B cell (primary cell): ENCODE measurements around the gene AOC1. TPM values are rescaled to one million over a fixed set of nuclear protein-coding genes. Genes with fewer than 3 reads are reported as not detected.

Experiments used
- ATAC-seq: fragments of 200-7000 bp; cut with Tn5 transposase; one replicate; pipeline ENCODE4 v1.10.0; 2021; ENCODE audit warnings: low read depth, mild to moderate bottlenecking, moderate number of reproducible peaks, moderate library complexity
- CTCF ChIA-PET: fragments of 350-600 bp; sonication (Branson Sonifier 250); formaldehyde crosslinking; loops from one replicate; lab custom pipeline; 2021; ENCODE audit warnings: antibody characterized with exemption, inconsistent platforms; lab: Charles Lee
- POLR2A ChIA-PET: fragments of 350-600 bp; sonication (Branson Sonifier 250); formaldehyde crosslinking; loops from one replicate; lab custom pipeline; 2021; ENCODE audit warnings: antibody characterized with exemption; lab: Charles Lee
- DNase-seq: peaks from one replicate; pipeline ENCODE4 v3.0.0; 2013
- H2AFZ ChIP-seq: 2 replicates; pipeline ENCODE4 v1.6.1; 2012; ENCODE audit warnings: mild to moderate bottlenecking, low read depth, low read length; ENCODE audit not compliant: insufficient read depth, poor library complexity, severe bottlenecking
- H3K27ac ChIP-seq, 2 donors: 1 replicate in 1 of 2; 2 replicates in 1 of 2; pipeline ENCODE4 v1.5.1; 2012 to 2013; ENCODE audit warnings: low read length in 2 of 2, mild to moderate bottlenecking in 2 of 2, moderate library complexity in 1 of 2
- H3K27me3 ChIP-seq, 4 experiments: fragments of 200-600 bp in 1 of 4; sonication (generic) in 1 of 4; replicated peaks in 1 of 4; 1 replicate in 2 of 4; 2 replicates in 2 of 4; pipeline versions ENCODE4 v1.6.1 to v1.7.0; 2013 to 2016; ENCODE audit warnings: low read length in 3 of 4, mild to moderate bottlenecking in 2 of 4, mixed read lengths in 1 of 4, moderate library complexity in 1 of 4; ENCODE audit not compliant: insufficient read depth in 4 of 4, control insufficient read depth in 3 of 4; ENCODE audit errors: control extremely low read depth in 1 of 4
- H3K36me3 ChIP-seq, 2 experiments: replicated peaks in 1 of 2; 1 replicate in 1 of 2; 2 replicates in 1 of 2; pipeline versions ENCODE4 v1.6.1 to v1.7.1; 2013; ENCODE audit warnings: low read length in 1 of 2; ENCODE audit not compliant: insufficient read depth in 2 of 2, control insufficient read depth in 1 of 2; ENCODE audit errors: control extremely low read depth in 1 of 2, extremely low read depth in 1 of 2
- H3K4me1 ChIP-seq, 2 donors: fragments of 200-600 bp in 1 of 2; sonication (generic) in 1 of 2; 1 replicate in 1 of 2; 2 replicates in 1 of 2; pipeline versions ENCODE4 v1.5.1 to v1.6.1; 2013 to 2017; ENCODE audit warnings: low read length in 2 of 2; ENCODE audit not compliant: control insufficient read depth in 2 of 2, insufficient read depth in 2 of 2
- H3K4me2 ChIP-seq: replicated peaks from 2 replicates; pipeline ENCODE3; 2012; ENCODE audit warnings: mild to moderate bottlenecking, low read depth, low read length; ENCODE audit not compliant: poor library complexity, severe bottlenecking
- H3K4me3 ChIP-seq, 5 experiments: fragments of 200-600 bp in 1 of 5; sonication (generic) in 1 of 5; 1 replicate in 3 of 5; 2 replicates in 2 of 5; pipeline versions ENCODE4 v1.5.1 to v1.7.0; 2011 to 2016; ENCODE audit warnings: low read length in 4 of 5, mild to moderate bottlenecking in 4 of 5, low read depth in 2 of 5, control low read depth in 1 of 5, moderate library complexity in 1 of 5; ENCODE audit not compliant: insufficient read depth in 1 of 5; ENCODE audit errors: control extremely low read depth in 1 of 5, extremely low read depth in 1 of 5
- H3K79me2 ChIP-seq: fragments of 200-600 bp; sonication (generic); one replicate; pipeline ENCODE4 v1.6.0; 2016; ENCODE audit warnings: low read length; ENCODE audit not compliant: control insufficient read depth, insufficient read depth
- H3K9ac ChIP-seq: fragments of 200-600 bp; sonication (generic); 2 replicates; pipeline ENCODE4 v1.6.1; 2017; ENCODE audit warnings: mild to moderate bottlenecking, low read length, moderate library complexity
- H3K9me3 ChIP-seq, 3 donors: one replicate each; pipeline versions ENCODE4 v1.6.1 to v1.7.1; 2013; ENCODE audit warnings: low read length in 2 of 3; ENCODE audit not compliant: control insufficient read depth in 2 of 3, insufficient read depth in 1 of 3; ENCODE audit errors: control extremely low read depth in 1 of 3
- H4K20me1 ChIP-seq: 2 replicates; pipeline ENCODE4 v1.6.0; 2012; ENCODE audit warnings: mild to moderate bottlenecking, low read length; ENCODE audit not compliant: insufficient read depth, control insufficient read depth, poor library complexity, severe bottlenecking
- H3K27ac Mint-ChIP-seq: one replicate; pipeline ENCODE4 v1.8.0; 2021; ENCODE audit warnings: mixed read lengths
- H3K27me3 Mint-ChIP-seq: one replicate; pipeline ENCODE4 v1.8.0; 2021; ENCODE audit warnings: mixed read lengths
- H3K4me1 Mint-ChIP-seq: one replicate; pipeline ENCODE4 v1.8.0; 2021; ENCODE audit warnings: mixed read lengths
- H3K4me3 Mint-ChIP-seq: one replicate; pipeline ENCODE4 v1.8.0; 2021; ENCODE audit warnings: mixed read lengths
- H3K9me3 Mint-ChIP-seq: one replicate; pipeline ENCODE4 v1.8.0; 2022; ENCODE audit warnings: mixed read lengths; ENCODE audit not compliant: insufficient read depth
- EZH2 ChIP-seq: IDR thresholded peaks from 2 replicates; pipeline ENCODE4 v1.6.1; 2012; ENCODE audit warnings: borderline replicate concordance, low read depth, mild to moderate bottlenecking, moderate library complexity, low read length; ENCODE audit not compliant: insufficient read depth, poor library complexity, severe bottlenecking
- WGBS: methylation state at CpG from one replicate; pipeline ENCODE4 v1.1.5; 2013; ENCODE audit warnings: missing lambda C conversion rate; ENCODE audit not compliant: insufficient coverage; 5-methylcytosine and 5-hydroxymethylcytosine counted together
- intact Hi-C: fragments of 100-400 bp; cut with micrococcal nuclease; formaldehyde crosslinking; loops from one replicate; pipeline ENCODE4 v1.10.0; 2022
- polyA plus RNA-seq: library from polyadenylated mRNA; depleted of rRNA; stranded (reverse); fragments of >200 nt; gene quantifications from 2 replicates; pipeline ENCODE4 v1.2.3, GENCODE V29; 2012
- total RNA-seq, 2 donors: library from RNA; stranded (reverse); fragments of 120-200 nt in 1 of 2; gene quantifications; 1 replicate in 1 of 2; 2 replicates in 1 of 2; pipeline versions ENCODE4 v1.2.3 to v1.2.4, GENCODE V29; 2013 to 2022
- TF ChIP-seq, protein P1 (sequence below): fragments of 200-600 bp; IDR thresholded peaks from one replicate; pipeline ENCODE4 v1.8.0; 2022; ENCODE audit warnings: antibody characterized with exemption, mild to moderate bottlenecking

AOC1 gene
- total and polyA plus RNA-seq, 2 donors (not counting 1 experiment from before 2014, with no cell fraction given): 0.07 TPM; not detected in 1

DNA sequence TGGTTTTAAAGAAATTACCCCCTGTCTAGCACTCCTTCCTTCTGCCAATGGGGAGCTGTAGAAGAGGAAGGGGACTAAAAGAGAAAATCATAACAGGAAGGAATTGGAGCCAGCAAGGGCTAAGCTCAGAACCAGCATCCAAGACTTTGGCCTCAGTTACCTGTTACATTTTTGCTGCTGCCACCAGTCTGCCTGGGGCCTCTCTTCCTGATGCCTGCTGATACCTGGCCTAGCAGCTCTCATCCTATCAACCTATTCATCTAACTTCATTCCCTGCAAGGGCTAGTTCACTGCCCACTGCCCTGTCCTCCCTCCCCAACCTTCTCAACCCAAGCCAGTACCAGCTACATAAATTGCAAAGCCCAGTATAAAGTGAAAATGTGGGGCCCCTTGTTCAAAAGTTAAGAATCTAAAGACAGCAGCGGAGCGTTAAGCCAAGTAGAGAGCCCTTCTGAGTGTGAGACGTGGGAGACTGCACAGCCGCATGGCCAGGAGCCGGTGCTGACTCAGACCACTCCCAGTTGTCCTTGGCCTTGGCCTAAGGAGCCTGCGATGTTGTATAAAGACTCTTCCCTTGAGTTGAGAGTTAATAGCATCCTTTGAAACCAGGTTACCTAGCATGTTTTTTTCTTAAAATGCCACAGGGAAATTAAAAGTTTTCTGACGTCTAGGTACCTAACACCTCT, 13.2 kb upstream of the AOC1 start:
- TF ChIP-seq, protein P1, sequence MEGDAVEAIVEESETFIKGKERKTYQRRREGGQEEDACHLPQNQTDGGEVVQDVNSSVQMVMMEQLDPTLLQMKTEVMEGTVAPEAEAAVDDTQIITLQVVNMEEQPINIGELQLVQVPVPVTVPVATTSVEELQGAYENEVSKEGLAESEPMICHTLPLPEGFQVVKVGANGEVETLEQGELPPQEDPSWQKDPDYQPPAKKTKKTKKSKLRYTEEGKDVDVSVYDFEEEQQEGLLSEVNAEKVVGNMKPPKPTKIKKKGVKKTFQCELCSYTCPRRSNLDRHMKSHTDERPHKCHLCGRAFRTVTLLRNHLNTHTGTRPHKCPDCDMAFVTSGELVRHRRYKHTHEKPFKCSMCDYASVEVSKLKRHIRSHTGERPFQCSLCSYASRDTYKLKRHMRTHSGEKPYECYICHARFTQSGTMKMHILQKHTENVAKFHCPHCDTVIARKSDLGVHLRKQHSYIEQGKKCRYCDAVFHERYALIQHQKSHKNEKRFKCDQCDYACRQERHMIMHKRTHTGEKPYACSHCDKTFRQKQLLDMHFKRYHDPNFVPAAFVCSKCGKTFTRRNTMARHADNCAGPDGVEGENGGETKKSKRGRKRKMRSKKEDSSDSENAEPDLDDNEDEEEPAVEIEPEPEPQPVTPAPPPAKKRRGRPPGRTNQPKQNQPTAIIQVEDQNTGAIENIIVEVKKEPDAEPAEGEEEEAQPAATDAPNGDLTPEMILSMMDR: no peak
- no peak for TF ChIP-seq EZH2
- Mint-ChIP-seq H3K9me3 (no peaks in the 10 kb centered on the region), H3K27ac (no peak overlapping the region), H3K4me1 (no peaks in the 10 kb centered on the region), H3K4me3 (no peak overlapping the region), H3K27me3 (peaks cover 12% of the 10 kb centered on the region)
- POLR2A ChIA-PET: no interaction called here
- Histone ChIP-seq H4K20me1 (no peaks in the 10 kb centered on the region), H3K4me2 (no peak overlapping the region), H3K79me2 (no peaks in the 10 kb centered on the region), H3K9me3 (peaks cover 0 to 3% (median 0%) of the 10 kb centered on the region in 3 donors), H3K9ac (no peak overlapping the region), H3K27me3 (peaks cover 0 to 8% (median 0%) of the 10 kb centered on the region in 4 experiments), H3K36me3 (no peaks in the 10 kb centered on the region), H3K4me3 (no peak overlapping the region), H2AFZ (no peak overlapping the region), H3K4me1 (no peaks in the 10 kb centered on the region), H3K27ac (no peak overlapping the region)
- intact Hi-C loops: no loop called here
- WGBS: 97% methylated on average over 6 of the region's 7 CpGs
- DNase-seq (no peak), ATAC-seq (no peak)
- CTCF ChIA-PET: no interaction called here

DNA sequence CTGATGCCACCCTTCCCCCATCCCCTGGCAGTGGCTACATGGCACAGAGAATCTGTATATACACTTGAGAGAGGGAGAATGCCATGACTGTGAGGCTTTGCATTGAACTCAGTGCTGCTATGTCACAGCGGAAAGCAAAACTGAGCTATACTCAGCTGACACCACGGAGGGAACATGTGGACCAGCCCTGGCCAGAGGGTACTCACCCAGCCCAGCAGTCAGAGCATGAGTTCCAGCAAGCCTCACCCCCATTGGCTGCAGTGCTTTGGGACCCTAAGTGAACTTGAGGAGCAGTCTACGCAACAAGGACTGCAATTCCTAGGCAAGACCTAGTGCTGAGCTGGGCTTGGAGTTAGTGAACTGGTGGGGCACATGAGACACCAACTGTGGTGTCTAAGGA, 10.3 kb upstream of the AOC1 start:
- Histone ChIP-seq H3K4me3 (no peak overlapping the region), H3K4me1 (no peaks in the 10 kb centered on the region), H3K36me3 (no peaks in the 10 kb centered on the region), H2AFZ (no peak overlapping the region), H3K4me2 (no peak overlapping the region), H3K27ac (no peak overlapping the region), H3K79me2 (no peaks in the 10 kb centered on the region), H3K9ac (no peak overlapping the region), H4K20me1 (no peaks in the 10 kb centered on the region), H3K9me3 (peaks cover 0 to 3% (median 0%) of the 10 kb centered on the region in 3 donors), H3K27me3 (peaks cover 0 to 4% (median 0%) of the 10 kb centered on the region in 4 experiments)
- TF ChIP-seq EZH2: no peak
- TF ChIP-seq, protein P1: no peak
- H3K27me3 Mint-ChIP-seq: peaks cover 3% of the 10 kb centered on the region
- H3K27ac Mint-ChIP-seq: no peak overlapping the region
- ChIA-PET POLR2A (no interaction called here), CTCF (no interaction called here)
- intact Hi-C loops: no loop called here
- H3K9me3 Mint-ChIP-seq: no peaks in the 10 kb centered on the region
- H3K4me1 Mint-ChIP-seq: no peaks in the 10 kb centered on the region
- H3K4me3 Mint-ChIP-seq: no peak overlapping the region
- ATAC-seq (no peak), DNase-seq (no peak)
- WGBS: 93% methylated on average over 3 of the region's 3 CpGs
